Activated CD8-positive, alpha-beta T cell treated with anti-CD3 and anti-CD28 coated beads, Interleukin-2, amount 10 ng/mL, durations not matched to agents 7 days and 5 days (primary cell): ENCODE measurements around the gene ASCC3. TPM values are rescaled to one million over a fixed set of nuclear protein-coding genes. Genes with fewer than 3 reads are reported as not detected.

Source experiments
- ATAC-seq: fragments of 150-1000 bp; cut with Tn5 transposase; one replicate; pipeline ENCODE4 v1.10.0; 2021; ENCODE audit warnings: moderate library complexity
- CTCF ChIA-PET: fragments of 350-600 bp; sonication (Branson Sonifier 250); formaldehyde crosslinking; loops from one replicate; lab custom pipeline; 2021; ENCODE audit warnings: antibody characterized with exemption; lab: Charles Lee
- POLR2A ChIA-PET: fragments of 350-600 bp; sonication (Branson Sonifier 250); formaldehyde crosslinking; loops from one replicate; lab custom pipeline; 2021; ENCODE audit warnings: antibody characterized with exemption; lab: Charles Lee
- DNase-seq: peaks from one replicate; pipeline ENCODE4 v3.0.0-alpha.2; 2020
- H3K27ac Mint-ChIP-seq: one replicate; pipeline ENCODE4 v1.8.0; 2021; ENCODE audit warnings: mild to moderate bottlenecking, mixed read lengths
- H3K27me3 Mint-ChIP-seq: one replicate; pipeline ENCODE4 v1.8.0; 2021; ENCODE audit warnings: low read depth, mixed read lengths
- H3K36me3 Mint-ChIP-seq: one replicate; pipeline ENCODE4 v1.8.0; 2021; ENCODE audit warnings: low read depth, mixed read lengths
- H3K4me1 Mint-ChIP-seq: one replicate; pipeline ENCODE4 v1.8.0; 2021; ENCODE audit warnings: low read depth, mixed read lengths
- H3K4me3 Mint-ChIP-seq: one replicate; pipeline ENCODE4 v1.8.0; 2021; ENCODE audit warnings: mild to moderate bottlenecking, mixed read lengths
- H3K9me3 Mint-ChIP-seq: one replicate; pipeline ENCODE4 v1.8.0; 2022; ENCODE audit warnings: mixed read lengths; ENCODE audit not compliant: insufficient read depth
- total RNA-seq, 2 experiments: library from RNA; stranded (reverse); gene quantifications; one replicate each; pipeline ENCODE4 v1.2.3, GENCODE V29; 2021

Gene ASCC3
- total RNA-seq, 2 experiments from 2014 or later, result 61.8 to 66.1 TPM

- no peak for ATAC-seq
- H3K27me3 Mint-ChIP-seq, result no peaks in the 10 kb centered on the region
- no peaks in the 10 kb centered on the region for H3K4me1 Mint-ChIP-seq
- DNase-seq, result no peak
- ChIA-PET CTCF (no interaction called here), POLR2A (interaction anchor here (0.6 kb wide), 1 partner anchor 19 kb away, joined by 3 read pairs; no protein-coding TSS in a partner anchor)
- H3K27ac Mint-ChIP-seq, result no peak overlapping the region
- H3K9me3 Mint-ChIP-seq, result no peaks in the 10 kb centered on the region
- peaks cover 22% of the 10 kb centered on the region for H3K36me3 Mint-ChIP-seq
- H3K4me3 Mint-ChIP-seq, result no peak overlapping the region
Observed at GRCh38 chr6:100627911-100628758, 253.0 kb downstream of the ASCC3 start.

GRCh38 chr6:100626721-100627120 is 254.4 kb downstream of the ASCC3 start:
- Mint-ChIP-seq H3K36me3 (peaks cover 28% of the 10 kb centered on the region), H3K4me1 (no peaks in the 10 kb centered on the region), H3K4me3 (no peak overlapping the region), H3K27ac (no peak overlapping the region), H3K27me3 (no peaks in the 10 kb centered on the region), H3K9me3 (no peaks in the 10 kb centered on the region)
- POLR2A ChIA-PET, result no interaction called here
- no peak for DNase-seq
- CTCF ChIA-PET, result no interaction called here
- no peak for ATAC-seq

- H3K9me3 Mint-ChIP-seq, result no peaks in the 10 kb centered on the region
- H3K4me3 Mint-ChIP-seq, result no peak overlapping the region
- H3K4me1 Mint-ChIP-seq, result no peaks in the 10 kb centered on the region
- ATAC-seq (no peak), DNase-seq (no peak)
- peaks cover 45% of the 10 kb centered on the region for H3K36me3 Mint-ChIP-seq
- CTCF ChIA-PET, result no interaction called here
- POLR2A ChIA-PET, result no interaction called here
- no peak overlapping the region for H3K27ac Mint-ChIP-seq
- H3K27me3 Mint-ChIP-seq, result no peaks in the 10 kb centered on the region
Observed at GRCh38 chr6:100622907-100623692, 258.0 kb downstream of the ASCC3 start.

- Mint-ChIP-seq H3K9me3 (no peaks in the 10 kb centered on the region), H3K27me3 (no peaks in the 10 kb centered on the region), H3K27ac (no peak overlapping the region), H3K36me3 (peaks cover 53% of the 10 kb centered on the region), H3K4me1 (no peaks in the 10 kb centered on the region), H3K4me3 (no peak overlapping the region)
- POLR2A ChIA-PET, result no interaction called here
- DNase-seq, result no peak
- CTCF ChIA-PET, result no interaction called here
- no peak for ATAC-seq
Observed at GRCh38 chr6:100620085-100620840, 260.9 kb downstream of the ASCC3 start.

GRCh38 chr6:100618351-100618671 is 262.8 kb downstream of the ASCC3 start:
- Mint-ChIP-seq H3K27ac (no peak overlapping the region), H3K9me3 (no peaks in the 10 kb centered on the region), H3K36me3 (peaks cover 46% of the 10 kb centered on the region), H3K4me1 (no peaks in the 10 kb centered on the region), H3K4me3 (no peak overlapping the region), H3K27me3 (no peaks in the 10 kb centered on the region)
- ChIA-PET CTCF (no interaction called here), POLR2A (no interaction called here)
- ATAC-seq (no peak), DNase-seq (no peak)

- ChIA-PET CTCF (no interaction called here), POLR2A (no interaction called here)
- no peak for ATAC-seq
- H3K4me3 Mint-ChIP-seq, result no peak overlapping the region
- no peaks in the 10 kb centered on the region for H3K27me3 Mint-ChIP-seq
- no peak for DNase-seq
- H3K36me3 Mint-ChIP-seq, result peaks cover 44% of the 10 kb centered on the region
- no peaks in the 10 kb centered on the region for H3K9me3 Mint-ChIP-seq
- H3K4me1 Mint-ChIP-seq, result no peaks in the 10 kb centered on the region
- no peak overlapping the region for H3K27ac Mint-ChIP-seq
Observed at GRCh38 chr6:100617633-100618350, 263.3 kb downstream of the ASCC3 start.

GRCh38 chr6:100614933-100615332 is 266.2 kb downstream of the ASCC3 start:
- no peak overlapping the region for H3K27ac Mint-ChIP-seq
- DNase-seq, result no peak
- no peak overlapping the region for H3K4me3 Mint-ChIP-seq
- H3K36me3 Mint-ChIP-seq, result peaks cover 27% of the 10 kb centered on the region
- no peak for ATAC-seq
- ChIA-PET POLR2A (no interaction called here), CTCF (no interaction called here)
- H3K27me3 Mint-ChIP-seq, result no peaks in the 10 kb centered on the region
- no peaks in the 10 kb centered on the region for H3K4me1 Mint-ChIP-seq
- no peaks in the 10 kb centered on the region for H3K9me3 Mint-ChIP-seq

GRCh38 chr6:100614386-100614785 is 266.7 kb downstream of the ASCC3 start:
- ChIA-PET POLR2A (no interaction called here), CTCF (no interaction called here)
- no peak for ATAC-seq
- no peak overlapping the region for H3K27ac Mint-ChIP-seq
- H3K4me1 Mint-ChIP-seq, result no peaks in the 10 kb centered on the region
- no peaks in the 10 kb centered on the region for H3K9me3 Mint-ChIP-seq
- H3K36me3 Mint-ChIP-seq, result peaks cover 23% of the 10 kb centered on the region
- no peak for DNase-seq
- no peak overlapping the region for H3K4me3 Mint-ChIP-seq
- no peaks in the 10 kb centered on the region for H3K27me3 Mint-ChIP-seq

GRCh38 chr6:100613656-100614055 is 267.5 kb downstream of the ASCC3 start:
- CTCF ChIA-PET, result no interaction called here
- Mint-ChIP-seq H3K36me3 (peaks cover 21% of the 10 kb centered on the region), H3K4me3 (no peak overlapping the region), H3K4me1 (no peaks in the 10 kb centered on the region), H3K27me3 (no peaks in the 10 kb centered on the region), H3K9me3 (no peaks in the 10 kb centered on the region), H3K27ac (no peak overlapping the region)
- DNase-seq, result no peak
- ATAC-seq, result no peak
- POLR2A ChIA-PET, result no interaction called here

- POLR2A ChIA-PET, result no interaction called here
- no peaks in the 10 kb centered on the region for H3K27me3 Mint-ChIP-seq
- CTCF ChIA-PET, result no interaction called here
- H3K9me3 Mint-ChIP-seq, result no peaks in the 10 kb centered on the region
- no peak overlapping the region for H3K4me3 Mint-ChIP-seq
- H3K27ac Mint-ChIP-seq, result no peak overlapping the region
- no peaks in the 10 kb centered on the region for H3K4me1 Mint-ChIP-seq
- DNase-seq, result no peak
- H3K36me3 Mint-ChIP-seq, result peaks cover 12% of the 10 kb centered on the region
- no peak for ATAC-seq
Observed at GRCh38 chr6:100612094-100612493, 269.0 kb downstream of the ASCC3 start.

- DNase-seq, result no peak
- Mint-ChIP-seq H3K27me3 (no peaks in the 10 kb centered on the region), H3K9me3 (no peaks in the 10 kb centered on the region), H3K36me3 (peaks cover 30% of the 10 kb centered on the region), H3K4me3 (no peak overlapping the region), H3K27ac (no peak overlapping the region), H3K4me1 (no peaks in the 10 kb centered on the region)
- ATAC-seq, result no peak
- ChIA-PET POLR2A (no interaction called here), CTCF (no interaction called here)
Observed at GRCh38 chr6:100599088-100599770, 281.9 kb downstream of the ASCC3 start.
